Measurements from ENCODE around the gene TMEM134.
A peak's percentile ranks its signal among the peaks of the same experiment; 100 is the strongest.
"Not testable (repeated sequence)": the region's sequence is repeated elsewhere in the genome, so short reads cannot be mapped to it uniquely, and the experiment has no call there.

The TMEM134 gene

DNA sequence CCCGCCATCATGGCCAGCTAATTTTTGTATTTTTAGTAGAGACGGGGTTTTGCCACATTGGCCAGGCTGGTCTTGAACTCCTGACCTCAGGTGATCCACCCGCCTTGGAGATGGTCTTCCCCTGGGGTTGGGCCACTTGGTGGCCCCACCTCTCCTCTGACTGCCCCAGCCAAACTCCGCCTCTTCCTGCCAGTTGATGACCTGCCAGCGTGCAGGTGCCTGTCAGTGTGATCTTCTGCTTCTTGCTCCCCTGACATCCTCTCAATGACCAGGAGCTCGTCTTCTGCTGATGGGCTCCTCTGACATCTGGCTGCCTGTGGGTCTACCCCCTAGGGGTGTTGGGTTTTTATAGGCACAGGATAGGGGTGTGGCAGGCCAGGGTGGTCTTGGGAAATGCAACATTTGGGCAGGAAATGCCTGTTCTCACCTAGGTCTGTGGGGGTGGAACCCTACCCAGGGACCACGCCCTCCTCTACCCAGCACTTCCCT, 16.9 kb upstream of the TMEM134 start:
- not testable (repeated sequence) for DNase-seq (ENCODE audit: low spot score)

DNA sequence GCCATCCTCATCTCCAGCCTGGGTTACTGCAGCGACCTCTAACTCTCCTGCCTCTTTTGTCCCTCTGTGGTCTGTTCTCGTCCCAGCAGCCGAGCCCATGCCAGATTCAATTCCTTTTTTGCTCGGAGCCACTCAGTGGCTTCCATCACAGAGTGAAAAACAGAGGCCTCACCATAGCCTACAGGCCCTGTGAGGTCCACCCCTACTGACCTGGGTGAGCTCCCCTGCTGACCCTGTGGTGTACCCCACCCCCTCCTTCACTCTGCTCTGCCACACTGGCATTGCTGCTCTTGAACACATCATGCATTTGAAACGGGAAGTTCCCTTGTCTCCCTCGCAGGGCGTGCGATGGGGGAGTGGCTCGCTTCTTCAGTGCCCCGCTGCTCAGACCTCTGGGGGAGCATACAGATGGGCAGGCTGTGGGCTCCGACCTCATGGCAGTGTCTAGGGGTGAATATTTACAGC, 15.8 kb upstream of the TMEM134 start:
- DNase-seq (ENCODE audit: low spot score) = no peak

DNA sequence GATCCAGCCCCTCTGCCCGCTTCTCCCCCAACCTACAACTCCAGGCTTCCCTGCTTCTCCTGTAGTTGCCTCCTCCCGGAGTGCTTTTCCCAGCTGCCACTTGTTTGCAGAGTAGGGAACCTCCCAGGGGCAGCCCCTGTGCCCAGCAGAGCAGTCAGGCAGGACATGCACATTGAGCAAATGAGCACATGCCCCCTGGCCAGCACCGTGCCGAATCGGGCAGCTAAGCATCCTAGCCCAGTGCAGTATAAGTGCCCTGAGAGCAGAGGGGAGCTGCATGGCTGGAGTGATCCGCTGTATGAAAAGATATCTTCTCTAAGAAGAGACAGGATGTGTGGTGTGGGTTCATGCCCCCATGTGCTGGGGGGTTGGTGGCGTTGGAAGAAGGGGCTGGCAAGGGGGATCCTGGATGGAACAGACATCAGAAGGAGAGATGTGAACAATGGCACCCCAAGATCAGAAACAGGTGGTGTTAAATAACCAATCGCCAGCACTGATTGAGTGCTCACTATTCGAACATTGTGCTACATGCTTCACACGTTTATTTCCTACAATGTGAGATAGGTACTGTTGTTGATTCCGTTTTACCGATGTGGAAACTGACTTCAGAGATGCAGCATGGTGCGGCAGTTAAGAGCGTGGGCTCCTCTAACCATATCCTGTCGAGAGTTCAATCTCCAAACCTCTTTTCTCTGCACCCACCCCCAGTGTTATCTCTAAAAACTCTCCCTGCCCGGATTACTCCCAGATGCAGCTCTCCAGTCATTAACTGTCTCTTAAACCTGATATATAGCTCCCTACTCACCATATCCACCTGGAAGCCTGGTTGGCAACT, 15.0 kb upstream of the TMEM134 start:
- no peak for DNase-seq (ENCODE audit: low spot score)

DNA sequence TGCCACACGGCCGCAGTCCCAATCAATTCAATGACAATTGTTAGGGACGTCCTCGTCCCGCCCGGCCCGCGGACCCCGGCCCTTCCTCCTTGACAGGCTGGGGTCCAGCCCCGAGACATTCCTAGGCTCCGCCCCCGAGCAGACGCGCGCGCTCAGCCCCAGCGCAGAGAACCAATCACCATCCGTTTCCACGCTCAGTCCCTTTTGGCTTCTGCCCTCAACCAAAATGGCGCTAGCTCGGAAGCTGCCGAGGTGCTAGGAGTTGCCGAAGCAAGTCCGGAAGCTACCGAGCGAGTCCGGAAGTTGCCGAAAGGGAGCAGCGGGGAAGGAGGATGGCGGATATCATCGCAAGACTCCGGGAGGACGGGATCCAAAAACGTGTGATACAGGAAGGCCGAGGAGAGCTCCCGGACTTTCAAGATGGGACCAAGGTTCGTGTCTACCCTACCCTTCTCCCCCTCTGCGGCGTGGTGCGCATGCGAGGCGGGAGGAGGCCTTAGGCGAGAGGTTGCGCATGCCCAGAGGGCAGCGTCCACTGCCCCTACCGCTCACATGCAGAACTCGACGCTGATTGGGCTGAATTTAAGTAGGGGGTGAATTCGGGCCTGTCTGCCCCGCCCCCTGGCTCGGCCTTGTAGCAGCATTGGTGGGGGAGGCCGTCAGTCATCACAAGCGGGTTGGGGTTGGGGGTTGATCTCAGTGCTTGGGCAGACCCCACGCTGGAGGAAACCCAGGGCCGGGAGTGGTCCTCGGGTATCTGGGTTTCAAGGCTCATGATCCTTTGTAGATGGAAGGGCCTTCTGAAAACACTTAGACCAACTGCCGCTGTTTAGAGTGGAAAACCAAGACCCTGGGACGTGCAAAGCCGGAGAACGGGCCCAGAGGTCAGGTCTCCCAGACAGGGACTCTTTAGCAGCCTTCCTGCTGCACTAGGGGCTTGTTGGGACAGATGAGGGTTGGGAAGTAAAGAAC, 14.1 kb upstream of the TMEM134 start, which contains the start of gene AIP:
TSS of gene AIP (plus strand) at position 200 of the 972 bp plus-strand sequence. CDS start at position 333, 133 bp downstream.
- peak; percentile 98 for DNase-seq (ENCODE audit: low spot score)

DNA sequence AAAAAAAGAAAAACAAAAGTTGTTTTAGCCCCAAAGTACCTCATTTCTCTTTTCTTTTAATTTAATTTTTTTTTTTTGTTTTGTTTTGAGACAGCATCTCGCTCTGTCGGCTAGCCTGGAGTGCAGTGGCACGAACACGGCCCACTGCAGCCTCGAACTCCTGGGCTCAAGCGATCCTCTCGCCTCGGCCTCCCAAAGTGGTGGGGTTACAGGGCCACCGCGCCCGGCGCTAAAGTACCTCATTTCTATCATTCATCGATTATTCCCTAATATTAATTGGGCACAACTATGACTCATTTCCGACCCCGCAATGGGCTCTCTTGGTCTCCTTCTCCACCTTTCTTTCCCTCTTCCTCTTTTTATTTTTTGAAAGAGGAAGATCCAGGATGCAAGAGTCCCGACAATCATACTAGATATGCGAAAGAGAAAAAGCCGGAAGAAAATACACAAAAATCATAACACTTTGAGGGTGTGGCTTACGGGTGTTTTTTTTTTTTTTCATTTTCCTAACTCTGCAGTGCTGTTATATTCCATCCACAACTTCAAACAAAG, 13.3 kb upstream of the TMEM134 start:
- DNase-seq (ENCODE audit: low spot score) = no peak

DNA sequence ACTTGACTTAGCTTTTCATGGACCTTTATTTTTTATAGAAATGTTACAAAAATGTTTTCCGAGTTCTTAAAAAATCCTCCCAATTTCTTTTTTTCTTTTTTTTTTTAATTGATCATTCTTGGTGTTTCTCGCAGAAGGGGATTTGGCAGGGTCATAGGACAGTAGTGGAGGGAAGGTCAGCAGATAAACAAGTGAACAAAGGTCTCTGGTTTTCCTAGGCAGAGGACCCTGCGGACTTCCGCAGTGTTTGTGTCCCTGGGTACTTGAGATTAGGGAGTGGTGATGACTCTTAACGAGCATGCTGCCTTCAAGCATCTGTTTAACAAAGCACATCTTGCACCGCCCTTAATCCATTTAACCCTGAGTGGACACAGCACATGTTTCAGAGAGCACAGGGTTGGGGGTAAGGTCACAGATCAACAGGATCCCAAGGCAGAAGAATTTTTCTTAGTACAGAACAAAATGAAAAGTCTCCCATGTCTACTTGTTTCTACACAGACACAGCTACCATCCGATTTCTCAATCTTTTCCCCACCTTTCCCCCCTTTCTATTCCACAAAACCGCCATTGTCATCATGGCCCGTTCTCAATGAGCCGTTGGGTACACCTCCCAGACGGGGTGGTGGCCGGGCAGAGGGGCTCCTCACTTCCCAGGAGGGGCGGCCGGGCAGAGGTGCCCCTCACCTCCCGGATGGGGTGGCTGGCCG, 8.4 kb upstream of the TMEM134 start:
- not testable (repeated sequence) for DNase-seq (ENCODE audit: low spot score)

DNA sequence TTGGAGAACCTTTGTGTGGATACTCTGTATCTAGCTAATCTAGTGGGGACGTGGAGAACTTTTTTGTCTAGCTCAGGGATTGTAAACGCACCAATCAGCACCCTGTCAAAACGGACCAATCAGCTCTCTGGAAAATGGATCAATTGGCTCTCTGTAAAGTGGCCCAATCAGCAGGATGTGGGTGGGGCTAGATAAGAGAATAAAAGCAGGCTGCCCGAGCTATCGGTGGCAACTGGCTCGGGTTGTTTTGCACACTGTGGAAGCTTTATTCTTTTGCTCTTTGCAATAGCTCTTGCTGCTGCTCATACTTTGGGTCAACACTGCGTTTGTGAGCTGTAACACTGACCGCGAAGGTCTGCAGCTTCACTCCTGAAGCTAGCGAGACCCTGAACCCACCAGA, 7.6 kb upstream of the TMEM134 start:
- DNase-seq (ENCODE audit: low spot score) = not testable (repeated sequence)

DNA sequence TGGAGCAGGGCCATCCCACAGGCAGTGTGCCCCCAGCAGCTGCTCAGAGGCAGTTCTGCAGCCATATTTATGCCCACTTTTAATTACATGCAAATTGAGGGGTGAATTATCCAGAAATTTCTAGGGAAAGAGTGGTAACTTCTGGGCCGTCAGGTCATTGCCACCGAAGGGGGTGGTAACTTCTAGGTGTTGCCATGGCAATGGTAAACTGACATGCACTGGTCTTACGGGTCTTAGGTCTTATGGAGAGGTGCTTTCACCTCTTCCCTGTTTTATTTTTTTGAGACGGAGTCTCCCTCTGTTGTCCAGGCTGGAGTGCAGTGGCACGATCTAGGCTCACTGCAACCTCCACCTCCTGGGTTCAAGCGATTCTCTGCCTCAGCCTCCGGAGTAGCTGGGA, 3.8 kb upstream of the TMEM134 start:
- no peak for DNase-seq (ENCODE audit: low spot score)

DNA sequence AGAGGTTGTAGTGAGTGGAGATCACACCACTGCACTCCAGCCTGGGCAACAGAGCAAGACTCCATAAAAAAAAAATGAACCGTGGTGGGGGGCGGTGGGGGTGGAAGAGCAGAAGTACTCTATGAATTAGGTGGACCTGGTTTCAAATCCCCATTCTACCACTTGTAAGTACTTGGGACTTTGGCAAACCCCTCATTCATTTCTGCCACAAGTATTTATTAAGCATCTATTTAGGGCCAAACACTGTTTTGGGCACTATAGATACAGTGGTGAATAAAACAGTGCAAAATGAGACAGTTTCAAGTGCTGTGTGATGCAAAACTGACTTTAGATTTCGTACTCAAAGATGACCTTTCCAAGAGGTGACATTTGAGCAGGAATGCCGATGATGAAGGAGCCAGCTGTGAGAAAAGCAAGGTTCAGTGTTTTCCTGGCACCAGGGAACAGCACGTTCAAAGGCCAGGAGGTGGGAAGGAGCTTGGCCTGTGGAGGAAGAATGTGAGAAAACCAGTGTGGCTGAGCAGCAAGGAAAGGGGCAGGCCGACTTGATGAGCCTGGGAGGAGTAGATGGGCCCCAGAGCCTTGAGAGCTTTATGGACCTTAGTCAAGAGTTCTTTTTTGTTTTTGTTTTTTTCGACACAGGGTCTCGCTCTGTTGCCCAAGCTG, 1.4 kb upstream of the TMEM134 start:
- no peak for DNase-seq (ENCODE audit: low spot score)

DNA sequence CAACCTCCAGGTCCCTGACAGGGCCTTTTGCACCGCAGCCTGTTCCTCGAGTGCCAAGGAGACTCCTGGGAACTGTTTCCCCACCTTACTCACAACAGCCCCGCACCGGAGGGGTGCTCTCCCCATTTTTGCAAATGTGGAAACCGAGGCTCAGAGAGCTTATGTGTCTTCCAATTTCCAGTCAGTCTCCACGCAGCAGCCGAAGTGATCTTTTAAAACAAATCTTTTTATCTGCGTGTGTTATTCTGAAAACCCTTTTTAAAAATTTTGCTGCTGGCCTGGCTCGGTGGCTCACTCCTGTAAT, 409 bp upstream of the TMEM134 start:
- DNase-seq (ENCODE audit: low spot score) = no peak

DNA sequence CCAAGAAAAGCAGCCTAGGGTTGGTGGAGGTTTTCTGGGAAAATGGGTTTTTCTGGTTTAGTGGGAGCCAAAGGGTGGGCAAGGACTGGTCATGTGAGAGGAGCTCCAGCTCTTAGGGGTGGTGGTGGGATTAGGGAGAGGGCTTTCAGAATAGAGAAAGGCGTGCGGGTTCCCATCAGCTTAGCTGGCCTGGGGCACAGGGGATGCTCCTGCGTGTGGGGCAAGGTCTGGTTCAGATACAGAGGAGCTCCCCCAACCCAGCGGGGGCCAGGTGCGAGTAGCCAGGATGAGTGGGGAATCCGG, 644 bp downstream of the TMEM134 start:
- no peak for DNase-seq (ENCODE audit: low spot score)

DNA sequence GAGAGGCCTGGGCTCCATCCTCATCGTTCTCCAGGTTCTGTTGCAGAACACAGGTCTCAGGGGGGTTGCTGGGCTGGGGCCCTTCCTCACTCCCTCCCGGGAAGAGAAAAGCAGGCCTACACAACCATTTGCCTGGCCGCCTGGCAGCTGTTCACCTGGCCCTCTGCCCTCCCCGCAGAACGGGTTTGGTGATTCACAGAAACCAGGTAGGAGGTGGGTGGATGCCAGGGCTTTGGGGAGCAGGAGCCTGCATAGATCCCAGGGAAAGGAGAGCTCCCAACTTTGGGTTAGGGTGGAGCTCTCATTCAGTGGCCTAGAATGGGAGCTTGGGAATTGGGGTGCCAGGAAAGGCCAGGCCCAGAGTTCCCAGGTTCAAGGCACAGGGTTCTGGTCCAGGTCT, 995 bp downstream of the TMEM134 start:
- DNase-seq (ENCODE audit: low spot score) = no peak

DNA sequence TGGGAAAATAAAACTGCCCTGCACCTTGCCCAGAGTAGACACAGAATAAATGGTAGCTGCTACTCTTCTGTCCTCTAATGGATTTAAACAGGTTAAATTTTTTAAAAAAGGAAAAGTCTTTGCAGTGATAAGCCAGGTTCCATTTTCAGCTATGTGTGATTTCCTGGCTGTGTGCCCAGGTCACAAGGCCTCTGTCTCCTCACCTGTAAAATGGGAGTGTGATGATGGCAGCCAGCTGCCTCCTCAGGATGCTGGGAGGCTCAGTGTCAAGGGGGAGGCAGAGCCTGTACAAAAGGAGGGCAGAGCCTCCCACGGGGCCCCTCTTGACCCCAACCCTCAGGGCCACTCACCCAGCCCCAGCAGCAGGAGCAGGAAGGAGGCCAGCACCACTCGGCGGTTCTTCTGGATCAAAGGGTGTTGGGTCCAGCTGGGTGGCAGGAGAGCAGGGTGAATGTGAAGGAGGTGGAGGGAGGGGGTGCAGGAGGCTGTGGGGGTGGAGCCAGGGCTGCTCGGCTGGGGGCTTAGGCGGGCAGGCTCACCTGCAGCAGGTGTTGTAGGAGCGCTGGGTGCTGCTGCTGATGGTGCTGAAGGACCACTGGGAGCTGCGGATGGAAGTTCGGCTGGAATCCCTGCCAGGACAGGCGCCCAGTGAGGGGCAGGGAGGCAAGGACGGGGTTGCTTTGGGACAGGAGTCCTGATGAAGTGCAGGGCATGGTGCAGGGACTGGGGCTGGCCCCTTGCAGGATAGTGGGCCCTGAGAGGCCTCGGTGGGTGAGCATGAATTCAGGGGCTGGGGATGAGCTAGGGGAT, 1.9 kb downstream of the TMEM134 start:
- no peak for DNase-seq (ENCODE audit: low spot score)

DNA sequence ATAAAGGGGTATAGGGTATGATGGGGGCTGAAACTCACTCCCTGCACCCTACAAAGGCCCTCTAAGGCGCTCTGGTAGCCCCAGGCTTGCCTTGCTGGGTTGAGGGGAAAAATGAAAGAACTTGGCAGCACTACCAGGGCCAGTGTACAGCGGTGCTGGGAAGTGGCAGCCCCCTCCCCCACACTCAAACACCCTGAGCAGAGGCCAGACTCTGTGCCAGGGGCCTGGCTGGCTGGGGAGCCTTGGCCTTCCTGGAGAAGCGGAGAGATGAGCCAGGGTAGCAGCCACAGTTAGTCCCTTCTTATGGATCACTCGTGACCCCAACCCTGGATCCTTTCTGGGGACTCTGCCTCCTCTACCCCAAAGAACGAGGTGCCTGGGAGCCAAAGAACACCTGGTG, 2.7 kb downstream of the TMEM134 start:
- no peak for DNase-seq (ENCODE audit: low spot score)

DNA sequence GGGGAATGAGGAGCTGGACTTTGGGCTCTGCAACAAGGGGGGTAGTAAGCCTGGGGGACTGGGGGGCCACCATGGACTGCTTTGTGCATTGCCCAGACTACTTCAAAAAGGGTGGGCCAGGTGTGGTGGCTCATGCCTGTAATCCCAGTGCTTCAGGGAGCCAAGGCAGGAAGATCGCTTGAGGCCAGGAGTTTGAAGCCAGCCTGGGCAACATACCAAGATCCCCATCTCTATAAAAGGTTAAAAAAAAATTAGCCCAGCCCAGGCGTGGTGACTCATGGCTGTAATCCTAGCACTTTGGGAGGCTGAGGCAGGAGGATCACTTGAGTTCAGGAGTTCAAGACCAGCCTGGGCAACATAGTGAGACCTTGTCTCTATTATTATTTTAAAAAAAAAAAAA, 3.5 kb downstream of the TMEM134 start:
- DNase-seq (ENCODE audit: low spot score) = not testable (repeated sequence)

DNA sequence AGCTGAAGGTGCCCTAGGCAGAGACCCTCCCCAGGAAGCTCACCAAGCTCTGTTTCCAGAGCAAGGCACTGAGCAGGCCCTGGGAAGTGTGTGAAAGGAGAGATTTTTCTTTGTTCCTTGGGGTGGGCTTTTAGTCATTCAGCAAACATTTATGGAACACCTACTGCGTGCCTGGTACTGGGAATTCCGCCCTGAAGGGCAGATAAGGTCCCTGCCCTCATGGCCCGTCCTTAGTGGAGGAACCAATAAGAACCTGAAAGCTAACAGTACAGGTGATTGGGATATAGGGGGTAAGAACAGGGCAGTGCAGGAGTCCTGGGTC, 3.9 kb downstream of the TMEM134 start:
- no peak for DNase-seq (ENCODE audit: low spot score)

DNA sequence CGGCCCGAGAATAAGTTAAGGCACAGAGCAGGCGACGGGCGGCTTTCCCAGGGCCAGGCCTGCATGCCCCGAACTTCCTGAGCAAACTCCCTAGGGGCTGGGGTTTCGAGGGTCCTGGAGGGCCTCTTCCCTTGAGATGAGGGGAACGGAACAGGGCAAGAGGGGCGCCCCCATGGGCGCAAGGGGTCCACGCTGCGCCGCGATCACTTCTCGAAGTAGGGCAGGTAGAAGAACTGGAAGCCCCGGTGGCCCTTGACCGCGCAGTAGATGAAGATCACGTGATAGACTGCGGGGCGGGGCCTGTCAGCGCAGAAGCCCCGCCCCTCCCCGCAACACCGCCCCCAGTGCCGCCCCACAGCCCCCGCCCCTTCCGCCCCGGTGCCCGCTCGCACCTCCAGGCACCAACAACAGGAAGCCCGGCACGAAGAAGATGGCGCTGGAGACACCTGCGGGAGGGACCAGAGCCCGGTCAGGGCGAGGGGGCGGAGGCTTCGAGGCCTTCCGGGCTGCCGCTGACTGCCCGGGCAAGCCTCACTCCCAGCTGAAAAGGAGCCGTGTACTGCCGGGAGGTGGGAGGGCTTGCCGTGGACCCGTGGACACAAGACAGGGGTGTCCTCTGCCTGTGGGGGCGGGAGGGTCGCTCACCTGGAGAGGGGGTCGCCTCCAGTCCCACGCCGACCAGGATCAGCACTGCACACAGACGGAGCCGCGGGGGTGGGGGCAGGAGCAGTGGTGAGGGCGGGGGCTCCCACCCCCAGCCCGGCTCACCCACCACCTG, 4.5 kb downstream of the TMEM134 start:
- no peak for DNase-seq (ENCODE audit: low spot score)

DNA sequence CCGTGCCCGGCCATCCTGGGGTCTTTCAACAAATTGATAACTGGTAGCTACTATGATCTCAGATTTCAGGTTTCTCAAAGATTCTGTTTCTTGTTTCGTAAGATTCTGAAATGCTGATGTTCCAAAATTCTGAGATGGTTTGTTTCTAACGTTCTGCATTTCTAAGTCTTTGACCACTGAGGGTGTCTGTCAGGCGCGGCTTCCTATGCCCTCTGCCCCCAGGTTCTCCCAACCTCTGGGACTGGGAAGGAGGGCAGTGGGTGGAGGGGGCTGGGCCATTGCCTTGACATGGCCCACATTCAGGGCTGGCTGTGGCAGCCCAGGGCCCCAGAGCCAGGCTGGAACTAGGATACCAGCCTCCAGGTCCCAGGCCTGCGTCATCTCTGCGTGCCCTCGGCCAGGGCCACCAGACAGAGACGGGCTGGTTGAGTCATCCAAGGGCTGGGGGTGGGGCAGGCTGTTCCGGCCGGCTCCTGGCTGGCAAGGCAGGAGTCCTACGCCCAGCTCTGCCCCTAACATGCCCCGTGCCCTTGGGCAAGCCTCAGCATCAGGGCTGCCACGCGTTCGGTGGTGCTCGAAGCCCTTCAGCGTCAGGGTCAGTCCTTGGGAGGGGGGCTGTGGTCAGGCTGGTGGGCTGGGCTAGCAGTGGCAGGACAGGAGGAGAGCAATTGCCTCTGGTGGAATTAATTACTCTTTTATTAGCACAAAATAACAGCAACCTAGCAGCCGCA, 5.2 kb downstream of the TMEM134 start:
- DNase-seq (ENCODE audit: low spot score) = no peak

DNA sequence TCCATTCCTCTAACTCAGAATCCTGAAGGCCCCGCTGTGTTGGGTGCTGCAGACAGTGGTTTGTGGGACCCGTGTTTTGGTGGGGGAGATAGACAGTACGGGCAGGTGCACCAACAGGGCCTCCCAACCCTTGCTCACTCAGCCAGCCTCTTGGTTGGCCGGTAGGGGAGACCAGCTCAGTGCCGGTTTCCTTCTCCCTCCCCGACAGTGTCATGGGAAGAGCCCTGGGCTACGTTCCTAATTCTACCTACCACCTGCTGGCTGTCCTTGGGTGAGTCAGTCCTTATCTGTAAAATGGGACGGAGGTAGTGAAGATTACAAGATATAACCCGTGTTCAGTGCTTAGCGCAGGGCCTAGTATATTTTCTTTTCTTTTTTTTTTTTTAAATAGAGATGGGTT, 5.9 kb downstream of the TMEM134 start:
- no peak for DNase-seq (ENCODE audit: low spot score)

Data from GM03348 (cell line).